GM18507 (cell line): ENCODE measurements around the gene NUDT16L1.

Source experiments
- DNase-seq: peaks from one replicate; pipeline ENCODE4 v3.0.0; 2011; ENCODE audit warnings: low read depth; ENCODE audit not compliant: insufficient read length; ENCODE audit errors: extremely low spot score
- FAIRE-seq: peaks from 2 replicates; lab custom pipeline; 2011; peaks lifted over from hg19 to GRCh38; lab: Jason Lieb, UNC

NUDT16L1 gene

DNA sequence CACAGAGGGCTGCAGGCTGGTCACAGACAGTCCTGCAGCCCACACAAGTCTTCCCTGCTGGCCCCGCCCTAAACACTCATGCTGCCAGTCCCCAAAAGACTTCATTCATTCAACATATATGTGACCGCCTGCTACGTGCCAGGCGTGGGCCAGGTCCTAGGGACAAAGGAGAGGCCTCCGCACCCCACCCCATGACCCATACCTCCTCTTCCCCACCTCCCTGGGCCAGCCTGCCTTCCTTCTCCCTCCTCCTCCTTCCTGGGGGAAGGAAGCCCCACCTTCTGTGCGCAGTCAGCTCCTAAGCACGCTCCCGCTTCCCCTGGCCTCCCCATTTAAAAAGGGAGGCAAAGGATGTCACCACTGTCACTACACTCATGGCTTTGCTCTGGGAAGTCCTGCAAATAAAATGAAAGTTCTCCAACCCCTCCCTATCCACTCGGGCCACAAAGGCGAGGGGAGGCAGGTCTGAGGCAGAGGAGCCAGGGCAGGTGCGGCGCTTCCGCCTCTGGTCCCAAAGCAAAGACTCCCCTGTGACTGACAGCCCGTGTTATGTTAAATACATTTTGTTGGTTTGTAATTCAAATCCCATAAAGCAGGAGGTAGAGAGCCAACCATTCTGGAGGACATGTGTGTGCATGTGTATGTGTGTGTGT is 50.0 kb downstream of the NUDT16L1 start:
- no peak for DNase-seq
- no peak for FAIRE-seq

DNA sequence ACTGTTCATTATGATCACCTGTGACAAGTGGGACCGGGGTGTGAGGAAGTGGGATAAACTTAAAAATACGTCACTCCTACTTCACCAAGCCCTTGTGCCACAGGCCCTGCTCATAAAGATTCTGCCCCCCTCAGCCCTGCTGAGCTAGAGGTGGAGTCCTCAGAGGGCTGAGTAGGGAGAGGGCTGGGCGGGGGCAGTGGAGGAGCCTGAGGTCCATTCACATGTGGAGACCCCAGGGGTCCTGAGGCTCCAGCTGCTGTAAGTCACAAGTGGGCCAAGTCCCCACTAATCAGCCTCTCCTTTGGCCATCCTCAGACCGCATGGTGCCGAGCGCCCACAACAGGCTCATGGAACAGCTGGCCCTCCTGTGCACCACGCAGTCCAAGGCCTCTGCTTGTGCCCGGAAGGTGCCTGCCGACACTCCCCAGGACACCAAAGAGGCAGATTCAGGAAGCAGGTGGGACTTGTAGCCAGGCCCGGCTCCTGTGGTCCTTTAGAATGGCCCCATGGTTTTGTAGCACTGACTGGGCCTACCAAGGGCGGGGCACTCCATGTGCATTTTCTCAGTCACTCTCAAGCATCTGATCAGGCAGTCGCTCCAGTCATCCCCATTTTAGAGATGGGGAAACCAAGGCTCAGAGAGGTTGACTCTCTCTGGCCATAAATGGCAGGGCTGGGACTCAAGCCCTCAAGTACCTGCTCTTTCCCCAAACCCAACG is 51.4 kb downstream of the NUDT16L1 start:
- DNase-seq (no peak), FAIRE-seq (no peak)

DNA sequence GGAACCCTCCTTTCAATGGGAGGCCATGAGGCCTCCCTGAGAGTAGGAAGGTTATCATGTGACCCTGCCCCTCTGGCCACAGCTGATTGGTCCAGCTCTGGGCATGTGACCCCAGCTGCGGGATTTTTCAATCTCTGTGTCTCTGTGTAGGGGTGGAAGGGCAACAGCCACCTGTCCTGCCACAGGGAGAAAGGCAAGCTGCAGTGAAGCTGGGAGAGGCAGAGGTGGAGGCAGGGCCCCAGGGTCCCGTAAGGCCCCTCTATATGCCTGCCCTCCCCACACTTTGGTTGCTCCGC is 51.9 kb downstream of the NUDT16L1 start:
- FAIRE-seq, result no peak
- no peak for DNase-seq
